ENCODE data around the gene LCE1E. TPM values are rescaled to one million over a fixed set of nuclear protein-coding genes. Genes with fewer than 3 reads are reported as not detected.

Gene LCE1E
- total and polyA plus RNA-seq, 10 of the 15 experiments (the other 5 are each of a cell fraction or from before 2014, with no cell fraction given): 0.33 to 8.2 (median 1.3) TPM; not detected in 1

- Histone ChIP-seq H2AFZ (ENCODE audit: control insufficient read depth, low read depth, low read length) (no peak overlapping the region), H3K9me3 (replicated peaks; ENCODE audit: control insufficient read depth, insufficient read depth, low read length) (no peaks in the 10 kb centered on the region), H3K9ac (ENCODE audit: control insufficient read depth, insufficient read depth, low read length) (no peak overlapping the region), H3K4me1 (ENCODE audit: control insufficient read depth, insufficient read depth, low read length) (no peaks in the 10 kb centered on the region; the same call in 1 of the 2 replicates), H3K27ac (ENCODE audit: control insufficient read depth, insufficient read depth) (no peak overlapping the region), H3K27me3 (replicated peaks in 1 of 2; ENCODE audit: control insufficient read depth in 2 of 2, insufficient read depth in 2 of 2, low read length in 1 of 2) (no peaks in the 10 kb centered on the region), H3K36me3 (ENCODE audit: control insufficient read depth in 2 of 2, insufficient read depth in 2 of 2, low read length in 1 of 2) (no peaks in the 10 kb centered on the region), H3K4me3 (no peak overlapping the region), H3K79me2 (ENCODE audit: control insufficient read depth, insufficient read depth, low read length) (no peaks in the 10 kb centered on the region), H3K4me2 (ENCODE audit: control insufficient read depth, insufficient read depth) (no peak overlapping the region), H4K20me1 (ENCODE audit: control insufficient read depth, insufficient read depth) (no peaks in the 10 kb centered on the region)
- ChIA-PET RAD21 (ENCODE audit: unreplicated experiment) (no interaction called here), CTCF (no interaction called here), POLR2A (no interaction called here), SMC1A (ENCODE audit: uncharacterized antibody, unreplicated experiment) (no interaction called here)
- BruUV-seq (replicated peaks): no TSS peak
- ATAC-seq: no peak
- intact Hi-C loops (cut with micrococcal nuclease; ENCODE audit: unreplicated experiment) (no loop called here), in situ Hi-C loops (cut with MboI) (no loop called here)
- 23% methylated on average over 5 of the region's 5 CpGs for WGBS (ENCODE audit: insufficient coverage, insufficient replicate concordance, low lambda C conversion rate, missing lambda C conversion rate)
- no peak for DNase-seq (ENCODE audit: low read depth, low spot score)
- no peak for FAIRE-seq
- TF ChIP-seq RELA (IDR thresholded peaks at IDR 0.05; ENCODE audit: borderline replicate concordance, partially characterized antibody): no peak
- TF ChIP-seq MXI1 (IDR thresholded peaks at IDR 0.05; ENCODE audit: low read depth, low read length): no peak
- TF ChIP-seq CUX1 (IDR thresholded peaks at IDR 0.05; ENCODE audit: insufficient replicate concordance, low read depth, low read length): no peak
- no peak for TF ChIP-seq FOS (IDR thresholded peaks at IDR 0.05; ENCODE audit: borderline replicate concordance, extremely low read depth, insufficient read length)
- no peak for TF ChIP-seq SUPT20H (IDR thresholded peaks at IDR 0.05; ENCODE audit: borderline replicate concordance, control insufficient read depth, low read depth, low read length)
- TF ChIP-seq MYC (IDR thresholded peaks at IDR 0.05; ENCODE audit: insufficient read depth, insufficient read length, insufficient replicate concordance, low read length, severe bottlenecking): no peak
Measured at GRCh38 chr1:152823294-152823693, 37.2 kb downstream of the LCE1E start.
